ENCODE measurements around the gene FNDC3B.

FNDC3B gene

DNA sequence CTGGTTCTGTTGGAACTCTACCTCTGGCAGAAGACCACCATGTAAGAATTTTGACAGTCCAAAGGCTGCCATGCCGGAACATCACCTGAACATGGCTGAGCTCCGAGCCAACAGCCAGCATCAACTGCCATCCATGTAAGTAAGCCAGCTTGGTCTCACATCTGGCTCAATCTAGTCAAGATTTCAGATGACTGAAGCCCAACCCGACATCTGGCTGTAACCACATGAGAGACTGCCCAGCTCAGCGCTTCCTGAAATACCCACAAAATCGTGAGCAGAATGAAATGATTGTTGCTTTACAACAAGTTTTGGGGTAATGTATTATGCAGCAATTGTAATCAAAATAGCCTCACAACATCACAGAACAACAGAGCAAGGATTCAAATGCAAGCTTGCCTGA is 375.9 kb downstream of the FNDC3B start:
- DNase-seq (ENCODE audit: low read depth): no peak
- H3K4me3 ChIP-seq (replicated peaks; ENCODE audit: low read depth, low read length): no peak overlapping the region
- TF ChIP-seq, protein P1, sequence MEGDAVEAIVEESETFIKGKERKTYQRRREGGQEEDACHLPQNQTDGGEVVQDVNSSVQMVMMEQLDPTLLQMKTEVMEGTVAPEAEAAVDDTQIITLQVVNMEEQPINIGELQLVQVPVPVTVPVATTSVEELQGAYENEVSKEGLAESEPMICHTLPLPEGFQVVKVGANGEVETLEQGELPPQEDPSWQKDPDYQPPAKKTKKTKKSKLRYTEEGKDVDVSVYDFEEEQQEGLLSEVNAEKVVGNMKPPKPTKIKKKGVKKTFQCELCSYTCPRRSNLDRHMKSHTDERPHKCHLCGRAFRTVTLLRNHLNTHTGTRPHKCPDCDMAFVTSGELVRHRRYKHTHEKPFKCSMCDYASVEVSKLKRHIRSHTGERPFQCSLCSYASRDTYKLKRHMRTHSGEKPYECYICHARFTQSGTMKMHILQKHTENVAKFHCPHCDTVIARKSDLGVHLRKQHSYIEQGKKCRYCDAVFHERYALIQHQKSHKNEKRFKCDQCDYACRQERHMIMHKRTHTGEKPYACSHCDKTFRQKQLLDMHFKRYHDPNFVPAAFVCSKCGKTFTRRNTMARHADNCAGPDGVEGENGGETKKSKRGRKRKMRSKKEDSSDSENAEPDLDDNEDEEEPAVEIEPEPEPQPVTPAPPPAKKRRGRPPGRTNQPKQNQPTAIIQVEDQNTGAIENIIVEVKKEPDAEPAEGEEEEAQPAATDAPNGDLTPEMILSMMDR (IDR thresholded peaks at IDR 0.05; ENCODE audit: low read length, missing control alignments): no peak

DNA sequence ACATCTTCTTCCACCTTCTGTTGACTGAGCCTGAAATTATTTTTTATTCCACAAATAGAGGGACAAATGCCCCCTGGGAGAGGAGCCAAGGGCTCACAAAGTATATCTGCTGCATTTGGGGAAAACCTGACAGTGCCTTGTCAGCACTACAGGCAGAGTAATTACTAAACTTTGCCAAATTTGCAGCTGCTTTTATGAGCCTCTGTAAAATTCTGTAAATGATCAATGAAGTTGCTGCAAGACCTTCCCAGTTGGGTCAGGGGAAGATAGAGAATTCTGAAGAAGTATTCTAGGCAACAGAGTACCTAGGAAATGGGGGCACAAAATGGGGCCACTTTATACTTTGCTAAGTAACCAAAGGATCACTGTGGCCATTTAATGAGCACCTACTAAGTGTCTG is 398.3 kb downstream of the FNDC3B start:
- no peak overlapping the region for H3K4me3 ChIP-seq (replicated peaks; ENCODE audit: low read depth, low read length)
- DNase-seq (ENCODE audit: low read depth): no peak
- TF ChIP-seq, protein P1 (IDR thresholded peaks at IDR 0.05; ENCODE audit: low read length, missing control alignments): no peak

DNA sequence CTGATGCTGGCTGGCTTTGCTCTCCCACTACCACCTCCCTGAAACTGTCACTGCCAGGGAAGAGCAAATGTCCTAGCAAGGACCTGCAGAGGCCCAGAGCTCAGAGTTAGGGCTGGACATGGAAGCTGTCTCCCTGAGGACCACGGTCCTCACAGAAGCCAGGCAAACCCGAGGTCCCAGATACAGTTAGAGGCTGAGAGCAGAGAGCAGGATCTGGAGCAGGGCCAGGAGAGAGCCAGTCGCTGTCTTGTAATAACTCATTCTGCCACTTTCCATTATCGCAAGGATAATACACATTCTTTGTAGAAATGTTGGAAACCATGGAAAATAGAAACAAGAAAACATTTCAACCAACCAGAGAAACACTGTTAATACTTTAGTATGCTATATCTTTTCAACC is 398.8 kb downstream of the FNDC3B start:
- no peak for DNase-seq (ENCODE audit: low read depth)
- H3K4me3 ChIP-seq (replicated peaks; ENCODE audit: low read depth, low read length): no peak overlapping the region
- TF ChIP-seq, protein P1 (IDR thresholded peaks at IDR 0.05; ENCODE audit: low read length, missing control alignments): no peak

DNA sequence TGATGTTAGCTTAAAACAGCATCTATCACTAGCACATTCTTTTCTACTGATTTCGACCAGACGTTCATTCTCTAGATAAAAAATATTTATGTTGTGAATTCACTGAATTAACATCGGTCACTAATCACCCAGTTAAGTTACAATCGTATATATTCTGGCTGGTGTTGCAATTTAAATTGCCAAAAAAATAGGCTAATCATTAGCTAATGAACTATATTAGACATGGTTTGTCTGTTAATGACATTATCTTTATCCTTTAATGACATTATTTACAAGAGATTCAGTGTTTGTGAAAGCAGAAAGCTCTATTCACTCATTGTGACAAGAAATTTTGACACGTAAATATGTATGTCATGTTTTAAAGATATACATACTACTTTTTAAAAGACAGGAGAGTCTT is 402.2 kb downstream of the FNDC3B start:
- TF ChIP-seq, protein P1 (IDR thresholded peaks at IDR 0.05; ENCODE audit: low read length, missing control alignments): no peak
- H3K4me3 ChIP-seq (replicated peaks; ENCODE audit: low read depth, low read length): no peak overlapping the region
- no peak for DNase-seq (ENCODE audit: low read depth)

DNA sequence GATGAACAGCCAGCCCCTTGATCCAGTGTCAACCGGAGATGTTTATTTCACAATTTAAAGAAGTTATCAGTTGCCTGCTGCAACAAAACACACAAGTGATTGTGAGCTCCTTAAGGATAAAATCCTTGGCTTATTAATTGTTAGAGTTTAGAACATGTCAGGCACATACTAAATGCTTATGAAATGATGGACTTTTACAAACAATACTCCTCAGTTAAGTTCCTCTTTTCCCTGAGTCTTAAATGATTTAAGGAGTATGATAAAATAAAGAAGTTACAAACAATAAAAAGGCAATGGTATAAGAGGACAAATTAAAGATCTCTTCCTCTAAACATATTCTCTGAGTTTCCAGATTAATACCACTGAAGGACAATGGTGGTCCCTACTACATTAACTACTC is 403.2 kb downstream of the FNDC3B start:
- no peak overlapping the region for H3K4me3 ChIP-seq (replicated peaks; ENCODE audit: low read depth, low read length)
- no peak for DNase-seq (ENCODE audit: low read depth)
- TF ChIP-seq, protein P1 (IDR thresholded peaks at IDR 0.05; ENCODE audit: low read length, missing control alignments): no peak

DNA sequence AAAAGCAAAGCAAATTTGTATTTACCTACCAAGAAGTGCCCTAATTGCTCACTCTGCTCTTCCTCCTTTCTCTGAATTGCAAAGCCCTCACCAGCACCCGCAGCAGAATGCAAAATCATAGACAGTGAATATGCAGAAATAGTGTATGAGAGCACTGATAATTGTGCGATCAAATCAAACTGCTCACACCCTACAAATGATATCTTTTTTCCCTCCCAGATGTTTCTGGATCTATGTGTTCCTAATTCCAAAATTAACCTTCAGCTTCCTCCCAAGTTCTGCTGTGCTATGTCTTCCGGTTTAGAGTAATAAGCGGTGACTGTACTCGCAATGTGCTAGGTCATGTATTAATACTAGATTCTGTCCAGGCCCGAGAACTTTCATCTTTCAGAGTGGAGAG is 405.4 kb downstream of the FNDC3B start:
- DNase-seq (ENCODE audit: low read depth): no peak
- no peak overlapping the region for H3K4me3 ChIP-seq (replicated peaks; ENCODE audit: low read depth, low read length)
- TF ChIP-seq, protein P1 (IDR thresholded peaks at IDR 0.05; ENCODE audit: low read length, missing control alignments): no peak

DNA sequence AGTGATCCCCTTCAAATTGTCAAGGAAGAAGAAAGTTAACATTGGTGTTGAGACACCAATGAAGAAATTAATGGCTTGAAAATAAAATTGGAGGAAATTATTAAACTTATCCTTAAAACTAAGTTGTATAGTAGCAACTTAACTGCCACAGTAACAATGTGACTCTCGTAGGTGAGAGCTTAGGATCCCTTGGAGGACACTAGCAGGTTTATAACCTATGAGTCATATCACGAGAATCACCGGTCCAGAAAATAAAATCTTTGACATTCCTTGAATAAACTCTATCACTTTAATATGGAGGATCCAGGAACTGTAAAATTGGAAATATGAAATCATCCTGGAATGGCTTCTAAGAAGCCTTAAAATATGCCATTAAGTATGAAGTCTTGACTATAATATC is 406.8 kb downstream of the FNDC3B start:
- no peak for DNase-seq (ENCODE audit: low read depth)
- TF ChIP-seq, protein P1 (IDR thresholded peaks at IDR 0.05; ENCODE audit: low read length, missing control alignments): no peak
- H3K4me3 ChIP-seq (replicated peaks; ENCODE audit: low read depth, low read length): no peak overlapping the region
